Thoracic aorta (tissue), 2 donors: ENCODE measurements around the gene EPS8L2. TPM values are rescaled to one million over a fixed set of nuclear protein-coding genes. Genes with fewer than 3 reads are reported as not detected.
A peak's percentile ranks its signal among the peaks of the same experiment; 100 is the strongest.

Experiments
- ATAC-seq: fragments of 150-250 bp; one replicate; pipeline ENCODE4 v1.8.0; 2017; ENCODE audit warnings: low read depth; ENCODE audit not compliant: insufficient number of reproducible peaks, low FRiP score
- DNase-seq: peaks from one replicate; pipeline ENCODE4 v3.0.0-alpha.2; 2020; ENCODE audit warnings: low spot score
- H3K27ac ChIP-seq, 2 donors: fragments of 200-600 bp; sonication (generic); 1 replicate in 1 of 2; 2 replicates in 1 of 2; pipeline ENCODE4 v1.5.1; 2016; ENCODE audit warnings: mild to moderate bottlenecking in 2 of 2, moderate library complexity in 2 of 2
- H3K27me3 ChIP-seq: fragments of 200-600 bp; sonication (generic); replicated peaks from 2 replicates; pipeline ENCODE4 v1.6.0; 2016; ENCODE audit warnings: mild to moderate bottlenecking; ENCODE audit not compliant: insufficient read depth
- H3K36me3 ChIP-seq: fragments of 200-600 bp; sonication (generic); one replicate; pipeline ENCODE4 v1.5.1; 2016
- H3K4me1 ChIP-seq, 2 donors: fragments of 200-600 bp; sonication (generic); 1 replicate in 1 of 2; 2 replicates in 1 of 2; pipeline versions ENCODE4 v1.5.1 to v1.6.0; 2016; ENCODE audit warnings: low read depth in 2 of 2, mild to moderate bottlenecking in 1 of 2; ENCODE audit not compliant: control insufficient read depth in 1 of 2
- H3K4me3 ChIP-seq: fragments of 200-600 bp; sonication (generic); 2 replicates; pipeline ENCODE4 v1.5.1; 2016; ENCODE audit warnings: mild to moderate bottlenecking
- H3K9me3 ChIP-seq: fragments of 200-600 bp; sonication (generic); 2 replicates; pipeline ENCODE4 v1.5.1; 2016
- total RNA-seq, 2 donors: library from RNA; depleted of rRNA; stranded (reverse); fragments of >200 nt; gene quantifications; one replicate each; pipeline versions ENCODE4 v1.1.0 to v1.2.3, GENCODE V29; 2016
- TF ChIP-seq, protein P1 (sequence below): fragments of 200-600 bp; sonication (generic); IDR thresholded peaks from one replicate; pipeline ENCODE4 v1.5.1; 2019; ENCODE audit warnings: antibody characterized with exemption

The EPS8L2 gene
- total RNA-seq, 2 donors from 2014 or later: 39.6 to 75.9 TPM

DNA sequence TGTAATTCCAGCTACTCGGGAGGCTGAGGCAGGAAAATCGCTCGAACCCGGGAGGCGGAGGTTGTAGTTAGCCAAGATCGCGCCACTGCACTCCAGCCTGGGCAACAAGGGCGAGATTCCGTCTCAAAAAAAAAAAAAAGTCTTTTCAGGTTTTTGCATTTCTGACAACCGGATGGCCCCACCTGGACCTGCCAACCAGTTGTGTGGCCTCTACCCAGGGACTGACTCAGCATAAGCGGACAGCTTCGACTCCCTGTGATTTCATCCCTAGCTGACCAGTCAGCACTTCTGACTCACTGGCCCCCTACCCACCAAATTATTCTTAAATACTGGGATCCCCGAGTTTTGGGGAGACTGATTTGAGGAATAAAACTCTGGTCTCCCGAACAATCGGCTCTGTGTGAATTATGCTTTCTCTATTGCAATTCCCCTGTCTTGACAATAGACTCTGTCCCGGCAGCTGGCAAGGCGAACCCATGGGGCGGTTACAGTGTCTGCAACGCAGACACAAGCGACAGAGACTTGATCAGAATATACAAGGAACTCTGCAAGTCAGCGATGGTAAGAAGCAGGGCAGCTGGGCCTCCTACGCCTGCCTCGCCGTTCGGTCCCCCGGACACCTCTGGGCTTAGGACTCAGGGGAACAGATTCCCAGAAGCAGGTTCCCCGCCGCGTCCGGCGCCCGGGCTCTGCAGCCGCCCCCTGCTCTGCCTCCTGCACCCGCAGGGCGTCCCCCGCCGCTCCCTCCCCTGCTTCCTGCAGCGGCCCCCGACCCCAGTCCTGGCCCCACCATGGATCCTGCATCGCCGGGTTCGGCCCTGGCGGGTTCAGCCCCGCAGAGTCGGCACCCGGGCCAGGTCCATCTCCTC is 40.5 kb downstream of the EPS8L2 start:
- peak; percentile 16 for ATAC-seq

DNA sequence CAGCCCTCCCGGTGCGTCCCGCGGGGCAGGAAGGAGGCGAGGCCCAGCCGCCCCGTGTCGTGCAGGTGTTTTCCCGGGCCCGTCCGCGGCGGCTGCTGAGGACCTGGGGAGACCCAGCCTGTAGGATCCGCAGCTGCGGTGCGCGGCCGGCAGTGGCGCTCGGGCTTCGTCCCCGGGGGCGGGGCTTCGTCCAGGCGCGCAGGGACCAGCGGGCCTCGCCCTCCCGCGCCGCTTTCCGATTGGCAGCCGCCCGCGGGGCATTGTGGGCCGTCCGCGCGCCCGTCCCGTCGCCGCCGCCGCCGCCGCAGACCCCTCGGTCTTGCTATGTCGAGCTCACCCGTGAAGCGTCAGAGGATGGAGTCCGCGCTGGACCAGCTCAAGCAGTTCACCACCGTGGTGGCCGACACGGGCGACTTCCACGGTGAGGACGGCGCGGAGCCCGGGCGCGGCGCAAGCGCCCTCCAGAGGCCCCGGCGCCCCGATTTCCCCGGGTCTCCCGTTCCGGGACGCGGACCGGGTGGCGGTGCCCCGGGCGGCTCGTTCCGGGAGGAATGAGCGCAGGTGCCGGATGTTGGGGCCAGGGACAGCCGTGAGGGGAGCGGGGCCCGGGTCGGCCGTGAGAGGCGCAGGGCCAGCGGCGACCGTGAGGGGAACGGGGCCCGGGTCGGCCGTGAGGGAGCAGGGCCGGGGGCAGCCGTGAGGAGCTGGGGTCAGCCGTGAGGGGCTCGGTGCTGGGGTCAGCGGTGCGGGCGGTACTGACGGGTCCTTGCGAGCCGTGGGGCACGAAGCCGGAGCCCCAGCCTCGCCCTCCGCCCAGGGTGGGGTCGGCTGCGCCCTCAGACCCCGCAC is 41.4 kb downstream of the EPS8L2 start, which contains the start of gene TALDO1:
Gene TALDO1, plus strand, starts transcription at position 307 of the 849 bp plus-strand sequence. Its CDS starts 18 bp downstream, at position 325.
- DNase-seq (peak; percentile 56), ATAC-seq (peak; percentile 73)
- Histone ChIP-seq H3K27ac (peak within 1 kb of the TSS; percentile 86 to 93), H3K9me3 (no peaks in the 10 kb centered on the region), H3K4me3 (peak within 1 kb of the TSS; percentile 90), H3K36me3 (no peaks in the 10 kb centered on the region), H3K4me1 (peaks cover 19 to 32% of the 10 kb centered on the region in 2 donors), H3K27me3 (no peaks in the 10 kb centered on the region)
- TF ChIP-seq, protein P1, sequence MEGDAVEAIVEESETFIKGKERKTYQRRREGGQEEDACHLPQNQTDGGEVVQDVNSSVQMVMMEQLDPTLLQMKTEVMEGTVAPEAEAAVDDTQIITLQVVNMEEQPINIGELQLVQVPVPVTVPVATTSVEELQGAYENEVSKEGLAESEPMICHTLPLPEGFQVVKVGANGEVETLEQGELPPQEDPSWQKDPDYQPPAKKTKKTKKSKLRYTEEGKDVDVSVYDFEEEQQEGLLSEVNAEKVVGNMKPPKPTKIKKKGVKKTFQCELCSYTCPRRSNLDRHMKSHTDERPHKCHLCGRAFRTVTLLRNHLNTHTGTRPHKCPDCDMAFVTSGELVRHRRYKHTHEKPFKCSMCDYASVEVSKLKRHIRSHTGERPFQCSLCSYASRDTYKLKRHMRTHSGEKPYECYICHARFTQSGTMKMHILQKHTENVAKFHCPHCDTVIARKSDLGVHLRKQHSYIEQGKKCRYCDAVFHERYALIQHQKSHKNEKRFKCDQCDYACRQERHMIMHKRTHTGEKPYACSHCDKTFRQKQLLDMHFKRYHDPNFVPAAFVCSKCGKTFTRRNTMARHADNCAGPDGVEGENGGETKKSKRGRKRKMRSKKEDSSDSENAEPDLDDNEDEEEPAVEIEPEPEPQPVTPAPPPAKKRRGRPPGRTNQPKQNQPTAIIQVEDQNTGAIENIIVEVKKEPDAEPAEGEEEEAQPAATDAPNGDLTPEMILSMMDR: no peak

More for the DNA sequence above, 40.5 kb downstream of the EPS8L2 start:
- peak overlapping the region; percentile 90 for H3K4me3 ChIP-seq
- no peak for DNase-seq
- H3K36me3 ChIP-seq: no peaks in the 10 kb centered on the region
- H3K4me1 ChIP-seq: peaks cover 19 to 32% of the 10 kb centered on the region in 2 donors
- no peaks in the 10 kb centered on the region for H3K9me3 ChIP-seq
- peak overlapping the region; percentile 86 to 93 for H3K27ac ChIP-seq
- TF ChIP-seq, protein P1: no peak
- H3K27me3 ChIP-seq: no peaks in the 10 kb centered on the region

DNA sequence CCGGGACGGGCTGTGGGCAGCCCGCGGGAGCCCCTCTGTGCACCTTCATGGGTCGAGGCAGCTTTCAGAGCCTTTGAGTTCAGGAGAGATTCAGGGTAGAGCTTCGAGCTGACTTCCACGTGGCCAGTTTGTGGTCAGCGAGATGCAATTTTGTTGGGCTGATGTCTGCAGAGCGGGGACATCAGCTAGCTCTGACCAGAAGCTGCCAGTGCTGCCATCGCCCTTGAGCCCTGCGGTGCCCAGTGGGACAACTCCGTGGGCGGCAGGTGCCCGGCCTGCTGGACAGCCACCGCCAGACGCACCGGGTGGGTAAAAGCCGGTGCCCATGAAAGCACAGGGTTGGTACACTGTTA is 42.0 kb downstream of the EPS8L2 start:
- ATAC-seq: no peak
- Histone ChIP-seq H3K4me1 (peaks cover 19 to 32% of the 10 kb centered on the region in 2 donors), H3K4me3 (peak overlapping the region; percentile 90), H3K27me3 (no peaks in the 10 kb centered on the region), H3K36me3 (no peaks in the 10 kb centered on the region), H3K27ac (peak overlapping the region; percentile 86 to 93), H3K9me3 (no peaks in the 10 kb centered on the region)
- no peak for DNase-seq
- TF ChIP-seq, protein P1: no peak

DNA sequence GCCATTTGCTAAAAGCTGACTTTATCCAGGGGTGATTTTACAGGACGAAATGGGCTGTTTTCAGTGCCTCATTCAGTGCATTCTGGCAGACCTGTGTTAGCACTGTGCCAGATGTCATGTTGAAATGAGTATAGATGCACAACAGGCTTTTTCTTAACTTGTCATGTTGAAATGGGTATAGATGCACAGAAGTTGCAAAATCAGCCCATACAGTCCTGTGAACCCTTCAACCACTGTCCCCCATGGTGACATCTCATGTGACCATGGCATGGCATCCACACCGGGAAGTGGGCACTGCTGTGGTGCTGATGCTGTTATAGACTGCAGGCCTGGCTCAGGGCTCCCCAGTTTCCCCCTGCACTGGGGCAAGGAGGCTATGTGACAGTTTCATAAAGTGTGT is 43.7 kb downstream of the EPS8L2 start:
- Histone ChIP-seq H3K9me3 (no peaks in the 10 kb centered on the region), H3K27me3 (no peaks in the 10 kb centered on the region), H3K4me1 (peaks cover 19 to 32% of the 10 kb centered on the region in 2 donors), H3K27ac (no peak overlapping the region), H3K4me3 (peak overlapping the region; percentile 2), H3K36me3 (no peaks in the 10 kb centered on the region)
- DNase-seq: no peak
- no peak for ATAC-seq
- TF ChIP-seq, protein P1: no peak

DNA sequence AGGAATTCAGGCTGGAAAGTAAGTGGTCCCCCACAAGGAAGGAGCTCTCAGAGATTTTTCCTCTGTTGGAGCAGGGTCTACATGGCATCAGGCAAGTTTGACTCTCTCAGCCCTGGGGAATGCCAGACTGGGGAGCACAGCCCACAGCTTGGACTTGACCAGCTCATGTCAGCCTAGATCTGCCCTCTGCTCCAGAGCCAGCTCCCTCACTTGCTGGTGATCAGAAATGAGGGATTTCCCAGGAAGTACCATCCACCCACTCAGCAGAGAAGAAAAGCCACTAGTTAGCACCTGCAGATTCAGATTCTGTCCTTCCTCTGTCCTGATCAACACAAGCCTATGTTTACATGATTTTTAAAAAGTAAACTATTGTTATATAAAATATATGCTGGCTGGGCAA is 54.2 kb downstream of the EPS8L2 start:
- H3K4me1 ChIP-seq: no peaks in the 10 kb centered on the region
- H3K36me3 ChIP-seq: peaks cover 47% of the 10 kb centered on the region
- no peaks in the 10 kb centered on the region for H3K9me3 ChIP-seq
- no peak for DNase-seq
- no peak overlapping the region for H3K27ac ChIP-seq
- H3K27me3 ChIP-seq: no peaks in the 10 kb centered on the region
- TF ChIP-seq, protein P1: no peak
- no peak overlapping the region for H3K4me3 ChIP-seq
- no peak for ATAC-seq
